ENCODE results near the gene NPNT.
"Not testable (repeated sequence)": the region's sequence is repeated elsewhere in the genome, so short reads cannot be mapped to it uniquely, and the experiment has no call there.

NPNT gene

GRCh38 chr4:105894660-105895582 is at the start of gene NPNT:
NPNT (plus strand) TSS chr4:105895471; CDS start chr4:105895653, 182 bp downstream.
- no peak for DNase-seq

- DNase-seq = no peak
These were observed 49.7 kb upstream of the NPNT start for GRCh38 chr4:105845559-105845958.

- not testable (repeated sequence) for DNase-seq
These were observed 46.9 kb upstream of the NPNT start for GRCh38 chr4:105848359-105848758.

GRCh38 chr4:105851196-105851595 is 44.1 kb upstream of the NPNT start:
- DNase-seq = no peak

GRCh38 chr4:105852230-105852629 is 43.0 kb upstream of the NPNT start:
- DNase-seq = not testable (repeated sequence)

GRCh38 chr4:105858466-105859040 is 36.7 kb upstream of the NPNT start:
- no peak for DNase-seq

- peak; percentile 4 to 56 (median 22) for DNase-seq
These were observed 36.0 kb upstream of the NPNT start for GRCh38 chr4:105859233-105859632.

GRCh38 chr4:105870963-105871362 is 24.3 kb upstream of the NPNT start:
- no peak for DNase-seq

- DNase-seq = no peak
These were observed 23.3 kb upstream of the NPNT start for GRCh38 chr4:105871997-105872396.

- no peak for DNase-seq
These were observed 20.0 kb upstream of the NPNT start for GRCh38 chr4:105875233-105875632.

GRCh38 chr4:105878668-105879067 is 16.6 kb upstream of the NPNT start:
- no peak for DNase-seq

- no peak for DNase-seq
These were observed 7.8 kb upstream of the NPNT start for GRCh38 chr4:105887508-105887907.

GRCh38 chr4:105895583-105896460 is 551 bp downstream of the NPNT start:
- peak in 1 of 3 donors; percentile 18 for DNase-seq

- no peak for DNase-seq
These were observed 1.2 kb downstream of the NPNT start for GRCh38 chr4:105896461-105896942.

GRCh38 chr4:105896984-105897775 is 1.9 kb downstream of the NPNT start:
- no peak for DNase-seq

GRCh38 chr4:105900541-105900940 is 5.3 kb downstream of the NPNT start:
- DNase-seq = no peak

- DNase-seq = no peak
These were observed 7.4 kb downstream of the NPNT start for GRCh38 chr4:105902550-105903262.

- no peak for DNase-seq
These were observed 14.6 kb downstream of the NPNT start for GRCh38 chr4:105909787-105910281.

GRCh38 chr4:105911426-105911825 is 16.2 kb downstream of the NPNT start:
- DNase-seq = no peak

- no peak for DNase-seq
These were observed 17.4 kb downstream of the NPNT start for GRCh38 chr4:105912633-105913032.

- no peak for DNase-seq
These were observed 22.0 kb downstream of the NPNT start for GRCh38 chr4:105917171-105917685.

All from suppressor macrophage treated with lipopolysaccharide for 1 hour (primary cell).